ENCODE measurements around the gene WDR90. TPM values are rescaled to one million over a fixed set of nuclear protein-coding genes. Genes with fewer than 3 reads are reported as not detected.

WDR90 gene
- total and polyA plus RNA-seq, 2 experiments from 2014 or later: 8.2 to 16.5 TPM

- Histone ChIP-seq H3K27me3 (replicated peaks; ENCODE audit: insufficient read depth) (no peaks in the 10 kb centered on the region), H3K9ac (peak within 1 kb of the TSS; percentile 80), H3K27ac (peak within 1 kb of the TSS; percentile 85), H3K4me1 (ENCODE audit: insufficient read depth) (0 out of 2 replicates have a peak, but pooled peaks cover 3% of the 10 kb centered on the region), H3K9me2 (ENCODE audit: insufficient read depth) (no peaks in the 10 kb centered on the region), H3F3A (ENCODE audit: insufficient read depth) (peaks cover 9% of the 10 kb centered on the region), H3K4me2 (ENCODE audit: unreplicated experiment) (peak within 1 kb of the TSS; percentile 87), H3K36me3 (ENCODE audit: low read depth) (no peaks in the 10 kb centered on the region), H2AFZ (peak within 1 kb of the TSS; percentile 84), H3K79me2 (ENCODE audit: insufficient read depth) (peaks cover 14% of the 10 kb centered on the region), H3K9me3 (ENCODE audit: low read depth) (no peaks in the 10 kb centered on the region), H4K20me1 (ENCODE audit: insufficient read depth) (no peaks in the 10 kb centered on the region), H3K4me3 (peak within 1 kb of the TSS; percentile 90)
- TF ChIP-seq EZH2phosphoT487 (IDR thresholded peaks at IDR 0.05; ENCODE audit: insufficient read depth, low read depth): no peak
- no peak for TF ChIP-seq EZH2 (IDR thresholded peaks at IDR 0.05; ENCODE audit: insufficient read depth, poor library complexity, severe bottlenecking)
- in situ Hi-C loops (cut with MboI): no loop called here
- 0 to 1% methylated on average over 79 to 89 of the region's 91 CpGs for WGBS, 2 experiments (ENCODE audit: low coverage in 1 of 2, low lambda C conversion rate in 2 of 2, missing lambda C conversion rate in 2 of 2)
- peak; percentile 98 for DNase-seq
These were observed 12.7 kb upstream of the WDR90 start, which contains the start of gene METTL26 for GRCh38 chr16:636206-637080. Gene METTL26, minus strand, starts transcription at chr16:636305. Its CDS starts 15 bp downstream, at chr16:636290.

- H3F3A ChIP-seq (ENCODE audit: insufficient read depth): peaks cover 9% of the 10 kb centered on the region
- peak overlapping the region; percentile 90 for H3K4me3 ChIP-seq
- TF ChIP-seq EZH2phosphoT487 (IDR thresholded peaks at IDR 0.05; ENCODE audit: insufficient read depth, low read depth): no peak
- H2AFZ ChIP-seq: peak overlapping the region; percentile 84
- H3K9ac ChIP-seq: peak overlapping the region; percentile 80
- no peaks in the 10 kb centered on the region for H3K36me3 ChIP-seq (ENCODE audit: low read depth)
- H3K4me1 ChIP-seq (ENCODE audit: insufficient read depth): 0 out of 2 replicates have a peak, but pooled peaks cover 3% of the 10 kb centered on the region
- peak; percentile 94 for DNase-seq
- H3K27me3 ChIP-seq (replicated peaks; ENCODE audit: insufficient read depth): no peaks in the 10 kb centered on the region
- no peak overlapping the region for H3K4me2 ChIP-seq (ENCODE audit: unreplicated experiment)
- no peaks in the 10 kb centered on the region for H4K20me1 ChIP-seq (ENCODE audit: insufficient read depth)
- peaks cover 14% of the 10 kb centered on the region for H3K79me2 ChIP-seq (ENCODE audit: insufficient read depth)
- no peaks in the 10 kb centered on the region for H3K9me2 ChIP-seq (ENCODE audit: insufficient read depth)
- peak overlapping the region; percentile 85 for H3K27ac ChIP-seq
- in situ Hi-C loops (cut with MboI): no loop called here
- H3K9me3 ChIP-seq (ENCODE audit: low read depth): no peaks in the 10 kb centered on the region
- WGBS, 2 experiments (ENCODE audit: low coverage in 1 of 2, low lambda C conversion rate in 2 of 2, missing lambda C conversion rate in 2 of 2): 22 to 23% methylated on average over 27 to 51 of the region's 53 CpGs
These were observed 11.8 kb upstream of the WDR90 start for GRCh38 chr16:637081-638018.

DNA sequence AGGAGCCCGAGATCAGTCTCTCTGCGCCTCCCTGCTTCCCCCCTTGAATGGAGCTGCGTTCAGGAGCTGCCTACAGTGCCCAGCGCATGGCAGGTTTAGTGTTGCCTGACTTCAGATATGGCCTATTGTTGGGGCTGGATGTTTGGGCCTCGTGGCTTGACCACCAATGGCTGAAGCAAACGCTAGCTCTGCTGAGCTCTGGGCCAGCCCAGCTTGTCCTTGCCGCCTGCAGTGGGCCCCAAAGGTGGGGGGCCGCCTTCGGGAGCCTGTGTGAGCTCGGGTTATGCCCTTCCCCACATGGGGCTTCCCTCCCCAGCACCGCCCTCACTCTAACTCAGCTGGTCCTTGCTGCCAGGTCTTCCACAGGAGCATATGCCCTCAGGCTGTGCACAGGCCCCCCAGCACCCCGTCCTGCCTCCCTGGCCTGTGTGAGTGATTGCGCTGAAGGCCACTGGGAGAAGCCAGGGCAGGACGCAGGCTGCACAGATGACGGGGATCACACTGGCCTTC is 11.1 kb upstream of the WDR90 start:
- WGBS, 2 experiments (ENCODE audit: low coverage in 1 of 2, low lambda C conversion rate in 2 of 2, missing lambda C conversion rate in 2 of 2): 80 to 83% methylated on average over 15 of the region's 15 CpGs
- H4K20me1 ChIP-seq (ENCODE audit: insufficient read depth): no peaks in the 10 kb centered on the region
- peaks cover 19% of the 10 kb centered on the region for H3K79me2 ChIP-seq (ENCODE audit: insufficient read depth)
- H2AFZ ChIP-seq: no peak overlapping the region
- no peak overlapping the region for H3K27ac ChIP-seq
- 0 out of 2 replicates have a peak, but pooled peaks cover 6% of the 10 kb centered on the region for H3K4me1 ChIP-seq (ENCODE audit: insufficient read depth)
- H3K4me2 ChIP-seq (ENCODE audit: unreplicated experiment): no peak overlapping the region
- H3F3A ChIP-seq (ENCODE audit: insufficient read depth): peaks cover 9% of the 10 kb centered on the region
- TF ChIP-seq EZH2 (IDR thresholded peaks at IDR 0.05; ENCODE audit: insufficient read depth, poor library complexity, severe bottlenecking) (no peak), EZH2phosphoT487 (IDR thresholded peaks at IDR 0.05; ENCODE audit: insufficient read depth, low read depth) (no peak)
- H3K4me3 ChIP-seq: no peak overlapping the region
- DNase-seq: no peak
- no peaks in the 10 kb centered on the region for H3K27me3 ChIP-seq (replicated peaks; ENCODE audit: insufficient read depth)
- in situ Hi-C loops (cut with MboI): no loop called here
- no peaks in the 10 kb centered on the region for H3K36me3 ChIP-seq (ENCODE audit: low read depth)
- H3K9ac ChIP-seq: no peak overlapping the region
- no peaks in the 10 kb centered on the region for H3K9me3 ChIP-seq (ENCODE audit: low read depth)
- H3K9me2 ChIP-seq (ENCODE audit: insufficient read depth): no peaks in the 10 kb centered on the region

DNA sequence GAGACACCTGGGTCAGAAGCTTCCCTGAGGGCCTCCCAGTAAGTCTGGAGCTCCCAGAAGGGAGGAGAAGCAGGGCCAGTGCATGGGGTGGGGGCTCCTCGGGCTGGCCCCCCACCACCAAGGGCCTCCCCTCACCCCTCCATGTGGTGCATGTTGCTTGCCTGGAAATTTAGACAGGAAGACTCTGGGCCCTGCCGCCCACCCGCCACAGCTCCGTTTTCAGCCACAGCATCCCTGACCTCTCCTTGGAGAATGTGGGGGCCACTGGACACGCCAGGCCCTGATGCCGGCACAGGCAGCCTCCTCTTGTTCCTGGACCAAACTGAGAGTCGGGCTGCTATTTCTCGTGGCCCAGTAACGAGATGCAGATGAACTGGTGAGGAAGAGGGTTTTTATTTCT is 10.3 kb upstream of the WDR90 start:
- Histone ChIP-seq H3K9me3 (ENCODE audit: low read depth) (no peaks in the 10 kb centered on the region), H3K4me3 (no peak overlapping the region), H3K27me3 (replicated peaks; ENCODE audit: insufficient read depth) (no peaks in the 10 kb centered on the region), H3K36me3 (ENCODE audit: low read depth) (no peaks in the 10 kb centered on the region), H3K79me2 (ENCODE audit: insufficient read depth) (peaks cover 19% of the 10 kb centered on the region), H4K20me1 (ENCODE audit: insufficient read depth) (no peaks in the 10 kb centered on the region), H3K4me1 (ENCODE audit: insufficient read depth) (0 out of 2 replicates have a peak, but pooled peaks cover 6% of the 10 kb centered on the region), H2AFZ (no peak overlapping the region), H3K9ac (no peak overlapping the region), H3K9me2 (ENCODE audit: insufficient read depth) (no peaks in the 10 kb centered on the region), H3F3A (ENCODE audit: insufficient read depth) (peaks cover 9% of the 10 kb centered on the region), H3K27ac (no peak overlapping the region), H3K4me2 (ENCODE audit: unreplicated experiment) (no peak overlapping the region)
- DNase-seq: no peak
- TF ChIP-seq EZH2 (IDR thresholded peaks at IDR 0.05; ENCODE audit: insufficient read depth, poor library complexity, severe bottlenecking): no peak
- TF ChIP-seq EZH2phosphoT487 (IDR thresholded peaks at IDR 0.05; ENCODE audit: insufficient read depth, low read depth): no peak
- 56 to 63% methylated on average over 9 of the region's 9 CpGs for WGBS, 2 experiments (ENCODE audit: low coverage in 1 of 2, low lambda C conversion rate in 2 of 2, missing lambda C conversion rate in 2 of 2)
- in situ Hi-C loops (cut with MboI): no loop called here

Data from GM23248 (cell line).